SK-N-MC (cell line): ENCODE data around the gene LNP1.

Experiments
- EZH2 ChIP-seq: fragments of 200-600 bp; sonication (generic); IDR thresholded peaks from one replicate; pipeline ENCODE4 v1.6.1; 2017; ENCODE audit warnings: antibody characterized with exemption
- FOXP2 ChIP-seq: optimal IDR thresholded peaks from 2 replicates; pipeline ENCODE3; 2011; ENCODE audit warnings: mild to moderate bottlenecking, moderate library complexity; ENCODE audit not compliant: insufficient read depth; ENCODE audit errors: extremely low read length, control extremely low read depth
- POLR2AphosphoS5 ChIP-seq: IDR thresholded peaks from 2 replicates; pipeline ENCODE4 v1.6.1; 2012; ENCODE audit warnings: mild to moderate bottlenecking, low read depth, low read length, borderline replicate concordance

DNA sequence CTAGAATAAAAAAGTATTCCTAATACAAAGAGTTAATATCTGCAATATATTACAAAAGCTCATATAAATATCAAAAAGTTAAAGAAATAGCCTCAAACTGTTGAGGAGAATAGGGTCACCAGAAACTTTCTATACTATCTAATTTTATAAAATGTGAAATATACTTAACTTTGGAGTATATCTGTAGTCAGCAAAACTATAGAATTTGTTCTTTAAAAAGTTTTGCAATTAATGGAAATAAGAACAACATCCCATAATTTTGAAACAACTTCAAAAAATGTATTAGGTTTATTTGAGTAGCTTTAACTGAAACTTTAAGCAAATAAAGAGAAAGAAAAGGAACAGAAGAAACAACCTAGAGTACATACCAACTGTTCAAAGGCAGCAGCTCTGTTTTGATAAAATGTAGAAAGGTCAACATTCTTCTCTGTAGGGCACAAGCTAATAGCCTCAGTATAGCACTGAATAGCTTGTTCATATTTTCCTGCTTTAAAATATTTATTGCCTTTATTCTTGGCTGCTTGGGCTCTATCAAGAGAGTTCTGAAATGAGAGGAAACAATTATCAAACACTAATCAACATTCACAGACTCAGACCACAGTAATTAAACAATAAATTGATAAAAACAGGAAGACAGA lies 14.8 kb upstream of the LNP1 start:
- TF ChIP-seq EZH2, result no peak
- TF ChIP-seq POLR2AphosphoS5, result no peak
- no peak for TF ChIP-seq FOXP2
